K562 (cell line): Measurements from ENCODE around the gene CTSG. TPM values are rescaled to one million over a fixed set of nuclear protein-coding genes. Genes with fewer than 3 reads are reported as not detected.
"Not testable (repeated sequence)": the region's sequence is repeated elsewhere in the genome, so short reads cannot be mapped to it uniquely, and the experiment has no call there.

Experiments used
- ATAC-seq: fragments of 200-7000 bp; cut with Tn5 transposase; 3 replicates; pipeline ENCODE4 v1.9.1; 2020; ENCODE audit warnings: moderate library complexity
- BruUV-seq: library from RNA; stranded (reverse); fragments of 400-500 nt; replicated peaks from 2 replicates; lab custom pipeline; 2021; lab: Mats Ljungman, UMichigan
- CTCF ChIA-PET: fragments of 300-600 bp; formaldehyde crosslinking; extraction: SDS; loops from one replicate; lab custom pipeline; 2021; ENCODE audit warnings: low intra/inter-chr PET ratio; lab: Yijun Ruan, JAX
- POLR2A ChIA-PET: fragments of 300-600, 350-650 bp; sonication (Branson Sonifier 250); formaldehyde crosslinking; extraction: SDS; loops from one replicate; lab custom pipeline; 2021; ENCODE audit warnings: antibody characterized with exemption, inconsistent platforms; lab: Yijun Ruan, JAX
- DNase-seq, 4 experiments: peaks; one replicate each; pipeline versions ENCODE4 v3.0.0 to v3.0.0-alpha.2; 2011 to 2018; ENCODE audit warnings: low spot score in 3 of 4, mixed read lengths in 3 of 4; ENCODE audit errors: extremely low read depth in 1 of 4
- FAIRE-seq: peaks from 2 replicates; lab custom pipeline; 2011; peaks lifted over from hg19 to GRCh38; lab: Jason Lieb, UNC
- H2AFZ ChIP-seq: 2 replicates; pipeline ENCODE4 v1.6.0; 2011; ENCODE audit warnings: low read depth, low read length, control low read depth, inconsistent platforms
- H3K27ac ChIP-seq: fragments of 200-600 bp; 3 replicates; pipeline ENCODE4 v1.8.0; 2011; ENCODE audit warnings: low read depth, mild to moderate bottlenecking, control low read depth, inconsistent platforms, low read length, moderate library complexity, mixed read lengths; ENCODE audit errors: extremely low read depth
- H3K27me3 ChIP-seq, 2 experiments: fragments of 300-600 bp in 1 of 2; 2 replicates in 1 of 2; 3 replicates in 1 of 2; pipeline versions ENCODE4 v1.6.0 to v1.8.0; 2011; ENCODE audit warnings: inconsistent platforms in 2 of 2, low read length in 2 of 2, mild to moderate bottlenecking in 1 of 2, mixed read lengths in 1 of 2, moderate library complexity in 1 of 2; ENCODE audit not compliant: control insufficient read depth in 2 of 2, insufficient read depth in 2 of 2
- H3K36me3 ChIP-seq: fragments of 300-600 bp; 3 replicates; pipeline ENCODE4 v1.8.0; 2011; ENCODE audit warnings: mild to moderate bottlenecking, low read length, inconsistent platforms; ENCODE audit not compliant: control insufficient read depth, insufficient read depth
- H3K4me1 ChIP-seq, 2 experiments: fragments of 200-600 bp in 1 of 2; replicated peaks in 1 of 2; 2 replicates in 1 of 2; 3 replicates in 1 of 2; pipeline versions ENCODE4 v1.5.1 to v1.8.0; 2011; ENCODE audit warnings: inconsistent platforms in 2 of 2, low read length in 2 of 2, mild to moderate bottlenecking in 1 of 2, mixed read lengths in 1 of 2, moderate library complexity in 1 of 2; ENCODE audit not compliant: control insufficient read depth in 2 of 2, insufficient read depth in 2 of 2
- H3K4me2 ChIP-seq: 2 replicates; pipeline ENCODE4 v1.6.1; 2011; ENCODE audit warnings: low read length, control low read depth, inconsistent platforms, mixed read lengths; ENCODE audit not compliant: insufficient read depth
- H3K4me3 ChIP-seq: fragments of 200-600 bp; sonication (generic), shearing (Covaris generic); 2 replicates; pipeline ENCODE4 v1.5.1; 2016; ENCODE audit warnings: control low read depth, inconsistent platforms
- H3K79me2 ChIP-seq: fragments of 200-600 bp; 3 replicates; pipeline ENCODE4 v1.8.0; 2011; ENCODE audit warnings: low read length, inconsistent platforms; ENCODE audit not compliant: control insufficient read depth, insufficient read depth
- H3K9ac ChIP-seq, 2 experiments: 2 replicates each; pipeline versions ENCODE4 v1.6.0 to v1.6.1; 2011; ENCODE audit warnings: low read depth in 2 of 2, low read length in 2 of 2, control low read depth in 1 of 2, inconsistent platforms in 1 of 2, mild to moderate bottlenecking in 1 of 2, mixed read lengths in 1 of 2; ENCODE audit not compliant: insufficient read depth in 1 of 2
- H3K9me1 ChIP-seq: one replicate; pipeline ENCODE4 v1.6.0; 2011; ENCODE audit warnings: inconsistent platforms, mild to moderate bottlenecking, low read length, moderate library complexity; ENCODE audit not compliant: control insufficient read depth, insufficient read depth
- H3K9me3 ChIP-seq: replicated peaks from 2 replicates; pipeline ENCODE4 v1.5.1; 2011; ENCODE audit warnings: low read depth, low read length, inconsistent platforms; ENCODE audit not compliant: control insufficient read depth, insufficient read depth
- H4K20me1 ChIP-seq: replicated peaks from 2 replicates; pipeline ENCODE4 v1.6.1; 2011; ENCODE audit warnings: low read length, inconsistent platforms, mixed read lengths; ENCODE audit not compliant: control insufficient read depth, insufficient read depth
- BCLAF1 ChIP-seq, 2 experiments: fragments of 450-650 bp in 1 of 2; IDR thresholded peaks; 2 replicates each; pipeline ENCODE4 v1.6.1; 2011 to 2017; ENCODE audit warnings: low read depth in 2 of 2, antibody characterized with exemption in 1 of 2, borderline replicate concordance in 1 of 2, low read length in 1 of 2, mild to moderate bottlenecking in 1 of 2, mixed read lengths in 1 of 2; ENCODE audit not compliant: control insufficient read depth in 1 of 2
- BRF2 ChIP-seq: IDR thresholded peaks from 3 replicates; pipeline ENCODE4 v1.6.1; 2011; ENCODE audit warnings: borderline replicate concordance, mild to moderate bottlenecking; ENCODE audit not compliant: insufficient read length, insufficient read depth
- MTF1 ChIP-seq: fragments of 250-450 bp; sonication (Bioruptor Pico); IDR thresholded peaks from 2 replicates; pipeline ENCODE4 v1.9.0; 2021; ENCODE audit warnings: moderate library complexity, mild to moderate bottlenecking, inconsistent platforms, borderline replicate concordance
- PHTF2 ChIP-seq: fragments of 250-450 bp; sonication (Bioruptor Pico); IDR thresholded peaks from 2 replicates; pipeline ENCODE4 v1.5.0; 2021; ENCODE audit warnings: mild to moderate bottlenecking
- SMC3 ChIP-seq: conservative IDR thresholded peaks from 2 replicates; pipeline ENCODE4 v1.6.1; 2011; ENCODE audit warnings: low read depth, low read length, improper control_type of control experiment; ENCODE audit not compliant: insufficient read depth
- ZBTB49 ChIP-seq: sonication (generic); formaldehyde crosslinking; IDR thresholded peaks from 2 replicates; pipeline ENCODE4 v1.8.0; 2022; ENCODE audit warnings: missing genetic modification reagents, mild to moderate bottlenecking, borderline replicate concordance
- ZNF253 ChIP-seq: fragments of 250-450 bp; sonication (Bioruptor Pico); conservative IDR thresholded peaks from 2 replicates; pipeline ENCODE4 v1.6.1; 2021; ENCODE audit warnings: mild to moderate bottlenecking
- ZNF431 ChIP-seq: sonication (generic); formaldehyde crosslinking; IDR thresholded peaks from 2 replicates; pipeline ENCODE4 v1.8.0; 2022; ENCODE audit warnings: mild to moderate bottlenecking, missing genetic modification reagents
- ZNF77 ChIP-seq: fragments of 250-450 bp; sonication (Bioruptor Pico); IDR thresholded peaks from 2 replicates; pipeline ENCODE4 v1.5.0; 2020
- WGBS: fragments of 100-300 bp; shearing (Covaris generic); methylation state at CpG from one replicate; pipeline ENCODE4 v1.1.6; 2016; ENCODE audit warnings: low coverage, mixed read lengths; ENCODE audit not compliant: insufficient coverage; ENCODE audit errors: missing lambda C conversion rate; 5-methylcytosine and 5-hydroxymethylcytosine counted together
- in situ Hi-C: fragments of 300-500 bp; cut with MboI; formaldehyde crosslinking; loops from 4 replicates; pipeline ENCODE4 v1.15.0; 2018; ENCODE audit warnings: inconsistent platforms, mixed read lengths
- intact Hi-C: fragments of 100-400 bp; cut with micrococcal nuclease; formaldehyde crosslinking; loops from 2 replicates; pipeline ENCODE4 v1.14.2; 2022
- polyA plus RNA-seq, 8 experiments: library from polyadenylated mRNA; depleted of rRNA in 4 of 8; stranded (reverse) in 5 of 8; unstranded in 3 of 8; fragments of >200 nt; fragmentation: Nextera tagmentation in 2 of 8; fragmentation: Illumina TruSeq in 1 of 8; extraction: Ambion mirVana in 2 of 8; extraction: Trizol in 1 of 8; gene quantifications; 2 replicates each; pipeline versions ENCODE4 v1.2.1 to v1.2.3, GENCODE V29; 2011 to 2014; ENCODE audit warnings: inconsistent platforms in 1 of 8, missing spikeins in 1 of 8
- total RNA-seq, 7 experiments: library from RNA; depleted of rRNA in 6 of 7; stranded (reverse); fragments of >200 nt in 6 of 7; fragmentation: Illumina TruSeq in 2 of 7; extraction: Trizol in 2 of 7; gene quantifications; 2 replicates each; pipeline versions ENCODE4 v1.2.1 to v1.2.3, GENCODE V29; 2011 to 2021; ENCODE audit warnings: low replicate concordance in 1 of 7
- TF ChIP-seq, protein P1 (sequence below): fragments of 250-450 bp; sonication (Bioruptor Pico); IDR thresholded peaks from 2 replicates; pipeline ENCODE4 v1.4.0; 2020; ENCODE audit warnings: mild to moderate bottlenecking, moderate library complexity, borderline replicate concordance

Gene CTSG
- total and polyA plus RNA-seq, 9 of the 15 experiments (the other 6 are each of a cell fraction or from before 2014, with no cell fraction given) = not detected

DNA sequence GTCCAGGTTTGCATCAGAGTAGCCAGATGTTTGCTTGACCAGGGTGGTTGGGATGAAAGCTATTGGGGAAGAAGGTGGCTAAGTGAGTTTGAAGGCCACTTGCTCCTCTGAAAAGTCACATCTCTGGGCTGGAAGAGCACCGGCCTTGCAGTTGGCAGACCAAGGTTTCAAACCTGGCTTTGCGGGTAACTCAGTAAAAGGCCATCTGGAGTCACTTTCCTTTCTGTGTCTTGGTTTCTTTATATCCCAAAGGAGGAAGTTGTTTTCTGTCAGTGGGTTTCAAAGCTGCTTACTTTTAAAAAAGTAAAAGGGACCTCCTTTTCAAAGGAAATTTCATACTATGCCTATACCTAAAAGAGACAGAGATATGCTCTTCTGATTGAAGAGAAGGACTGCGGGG, 41.8 kb downstream of the CTSG start (continued):
- TF ChIP-seq ZNF77 (CRISPR knock-in tag) (no peak), MTF1 (CRISPR knock-in tag) (no peak), ZNF253 (CRISPR knock-in tag) (no peak), ZNF431 (CRISPR knock-in tag) (no peak), BRF2 (no peak), SMC3 (no peak), PHTF2 (CRISPR knock-in tag) (no peak), BCLAF1 (IDR thresholded peaks at IDR 0.05; ENCODE audit: borderline replicate concordance in 1 of 2, control insufficient read depth in 1 of 2, low read depth in 2 of 2, low read length in 1 of 2) (no peak), ZBTB49 (CRISPR knock-in tag) (no peak)
- TF ChIP-seq, protein P1, sequence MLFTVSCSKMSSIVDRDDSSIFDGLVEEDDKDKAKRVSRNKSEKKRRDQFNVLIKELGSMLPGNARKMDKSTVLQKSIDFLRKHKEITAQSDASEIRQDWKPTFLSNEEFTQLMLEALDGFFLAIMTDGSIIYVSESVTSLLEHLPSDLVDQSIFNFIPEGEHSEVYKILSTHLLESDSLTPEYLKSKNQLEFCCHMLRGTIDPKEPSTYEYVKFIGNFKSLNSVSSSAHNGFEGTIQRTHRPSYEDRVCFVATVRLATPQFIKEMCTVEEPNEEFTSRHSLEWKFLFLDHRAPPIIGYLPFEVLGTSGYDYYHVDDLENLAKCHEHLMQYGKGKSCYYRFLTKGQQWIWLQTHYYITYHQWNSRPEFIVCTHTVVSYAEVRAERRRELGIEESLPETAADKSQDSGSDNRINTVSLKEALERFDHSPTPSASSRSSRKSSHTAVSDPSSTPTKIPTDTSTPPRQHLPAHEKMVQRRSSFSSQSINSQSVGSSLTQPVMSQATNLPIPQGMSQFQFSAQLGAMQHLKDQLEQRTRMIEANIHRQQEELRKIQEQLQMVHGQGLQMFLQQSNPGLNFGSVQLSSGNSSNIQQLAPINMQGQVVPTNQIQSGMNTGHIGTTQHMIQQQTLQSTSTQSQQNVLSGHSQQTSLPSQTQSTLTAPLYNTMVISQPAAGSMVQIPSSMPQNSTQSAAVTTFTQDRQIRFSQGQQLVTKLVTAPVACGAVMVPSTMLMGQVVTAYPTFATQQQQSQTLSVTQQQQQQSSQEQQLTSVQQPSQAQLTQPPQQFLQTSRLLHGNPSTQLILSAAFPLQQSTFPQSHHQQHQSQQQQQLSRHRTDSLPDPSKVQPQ = no peak

DNA sequence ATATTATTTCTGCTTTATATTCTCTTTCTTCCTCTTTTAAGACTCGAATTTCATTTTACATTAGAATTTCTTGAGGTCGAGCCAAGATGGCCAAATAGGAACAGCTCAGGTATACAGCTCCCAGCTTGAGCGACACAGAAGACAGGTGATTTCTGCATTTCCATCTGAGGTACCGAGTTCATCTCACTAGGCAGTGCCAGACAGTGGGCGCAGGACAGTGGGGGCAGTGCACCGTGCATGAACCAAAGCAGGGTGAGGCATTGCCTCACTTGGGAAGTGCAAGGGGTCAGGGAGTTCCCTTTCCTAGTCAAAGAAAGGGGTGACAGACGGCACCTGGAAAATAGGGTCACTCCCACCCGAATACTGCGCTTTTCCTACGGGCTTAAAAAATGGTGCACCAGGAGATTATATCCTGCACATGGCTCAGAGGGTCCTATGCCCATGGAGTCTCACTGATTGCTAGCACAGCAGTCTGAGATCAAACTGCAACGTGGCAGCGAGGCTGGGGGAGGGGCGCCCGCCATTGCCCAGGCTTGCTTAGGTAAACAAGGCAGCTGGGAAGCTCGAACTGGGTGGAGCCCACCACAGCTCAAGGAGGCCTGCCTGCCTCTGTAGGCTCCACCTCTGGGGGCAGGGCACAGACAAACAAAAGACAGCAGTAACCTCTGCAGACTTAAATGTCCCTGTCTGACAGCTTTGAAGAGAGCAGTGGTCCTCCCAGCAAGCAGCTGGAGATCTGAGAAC, 50.0 kb downstream of the CTSG start:
- 6% methylated on average over 11 of the region's 15 CpGs for WGBS
- Histone ChIP-seq H3K4me2 (peak overlapping the region; percentile 46), H2AFZ (0 out of 2 replicates have a peak overlapping the region, but pooled peaks have one; percentile 24)
- intact Hi-C loops, H3K9me1 ChIP-seq, ATAC-seq, H3K36me3 ChIP-seq, H3K4me3 ChIP-seq, DNase-seq, FAIRE-seq, H3K27me3 ChIP-seq, POLR2A ChIA-PET, H3K9me3 ChIP-seq, H3K4me1 ChIP-seq, H3K79me2 ChIP-seq, H3K9ac ChIP-seq, BruUV-seq, in situ Hi-C loops, H4K20me1 ChIP-seq, CTCF ChIA-PET, H3K27ac ChIP-seq: not testable (repeated sequence)
